PC-3 (cell line): ENCODE data around the gene ELOVL2. TPM values are rescaled to one million over a fixed set of nuclear protein-coding genes. Genes with fewer than 3 reads are reported as not detected.

ENCODE experiments used
- ATAC-seq: fragments of 200-7000 bp; cut with Tn5 transposase; 2 replicates; pipeline ENCODE4 v1.9.1; 2020; ENCODE audit warnings: mild to moderate bottlenecking, moderate library complexity
- BruUV-seq: library from RNA; stranded (reverse); fragments of 400-500 nt; replicated peaks from 2 replicates; lab custom pipeline; 2021; lab: Mats Ljungman, UMichigan
- CTCF ChIA-PET: fragments of 300-600 bp; sonication (Branson Sonifier 250); formaldehyde crosslinking; loops from one replicate; lab custom pipeline; 2022; ENCODE audit warnings: antibody characterized with exemption; lab: Charles Lee
- POLR2A ChIA-PET: fragments of 300-600 bp; sonication (Branson Sonifier 250); formaldehyde crosslinking; loops from one replicate; lab custom pipeline; 2022; ENCODE audit warnings: antibody characterized with exemption; ENCODE audit not compliant: unreplicated experiment; lab: Charles Lee
- DNase-seq: peaks from one replicate; pipeline ENCODE4 v3.0.0-alpha.2; 2015
- H2AFZ ChIP-seq: fragments of 300-600 bp; sonication (generic); 2 replicates; pipeline ENCODE4 v1.6.0; 2016; ENCODE audit warnings: antibody characterized with exemption, low read length
- H3F3A ChIP-seq: fragments of 300-600 bp; sonication (generic); one replicate; pipeline ENCODE4 v1.6.0; 2017; ENCODE audit warnings: antibody characterized with exemption, low read length, control low read depth, mild to moderate bottlenecking; ENCODE audit not compliant: unreplicated experiment
- H3K27ac ChIP-seq: fragments of 300-600 bp; sonication (generic); 2 replicates; pipeline ENCODE4 v1.5.1; 2016; ENCODE audit warnings: mild to moderate bottlenecking, low read length
- H3K27me3 ChIP-seq: fragments of 300-600 bp; sonication (generic); 2 replicates; pipeline ENCODE4 v1.6.1; 2016; ENCODE audit warnings: low read length, mixed read lengths
- H3K36me3 ChIP-seq: fragments of 300-600 bp; sonication (generic); 2 replicates; pipeline ENCODE4 v1.6.1; 2016; ENCODE audit warnings: low read depth, mixed run types, low read length, mixed read lengths
- H3K4me1 ChIP-seq: fragments of 300-600 bp; sonication (generic); 2 replicates; pipeline ENCODE4 v1.5.1; 2016; ENCODE audit warnings: low read length; ENCODE audit not compliant: insufficient read depth
- H3K4me2 ChIP-seq: fragments of 300-600 bp; sonication (generic); 2 replicates; pipeline ENCODE4 v1.6.0; 2016; ENCODE audit warnings: low read length
- H3K4me3 ChIP-seq: fragments of 300-600 bp; sonication (generic); 2 replicates; pipeline ENCODE4 v1.5.1; 2016; ENCODE audit warnings: mild to moderate bottlenecking, low read length, mixed read lengths
- H3K79me2 ChIP-seq: fragments of 300-600 bp; sonication (generic); 2 replicates; pipeline ENCODE4 v1.6.1; 2017; ENCODE audit warnings: low read length, mixed read lengths
- H3K9ac ChIP-seq: fragments of 300-600 bp; sonication (generic); 2 replicates; pipeline ENCODE4 v1.6.0; 2016; ENCODE audit warnings: mild to moderate bottlenecking, low read length
- H3K9me2 ChIP-seq: fragments of 300-600 bp; sonication (generic); replicated peaks from 2 replicates; pipeline ENCODE4 v1.6.1; 2016; ENCODE audit warnings: mixed run types, low read length, mixed read lengths
- H3K9me3 ChIP-seq: fragments of 300-600 bp; sonication (generic); 2 replicates; pipeline ENCODE4 v1.6.1; 2016; ENCODE audit warnings: low read length, mixed read lengths
- H4K20me1 ChIP-seq: fragments of 300-600 bp; sonication (generic); 2 replicates; pipeline ENCODE4 v1.6.1; 2016; ENCODE audit warnings: low read length, mixed read lengths
- CTCF ChIP-seq: fragments of 300-600 bp; sonication (generic); conservative IDR thresholded peaks from 2 replicates; pipeline ENCODE4 v1.5.1; 2017; ENCODE audit warnings: antibody characterized with exemption, low read depth, mild to moderate bottlenecking, low read length
- EZH2 ChIP-seq: fragments of 300-600 bp; sonication (generic); IDR thresholded peaks from one replicate; pipeline ENCODE4 v1.6.1; 2017; ENCODE audit warnings: antibody characterized with exemption, mild to moderate bottlenecking, low read length; ENCODE audit not compliant: unreplicated experiment
- EZH2phosphoT487 ChIP-seq: fragments of 300-600 bp; sonication (generic); IDR thresholded peaks from 2 replicates; pipeline ENCODE4 v1.6.1; 2018; ENCODE audit warnings: mild to moderate bottlenecking, antibody characterized with exemption, low read length, borderline replicate concordance
- intact Hi-C: fragments of 100-400 bp; cut with micrococcal nuclease; formaldehyde crosslinking; loops from 2 replicates; pipeline ENCODE4 v1.9.0; 2023
- total RNA-seq: library from RNA; depleted of rRNA; stranded (reverse); fragments of >200 nt; gene quantifications from 2 replicates; pipeline ENCODE4 v1.2.3, GENCODE V29; 2014

ELOVL2 gene
- total RNA-seq, 1 experiment from 2014 or later = 0.91 TPM

GRCh38 chr6:10960171-10960570 lies 83.9 kb downstream of the ELOVL2 start:
- H3F3A ChIP-seq = no peaks in the 10 kb centered on the region
- ChIA-PET POLR2A (interaction anchor here (0.6 kb wide), 1 partner anchor 273 kb away, joined by 10 read pairs; the partner anchor contains the start of gene NEDD9), CTCF (no interaction called here)
- DNase-seq (no peak), ATAC-seq (no peak)
- no peak overlapping the region for H2AFZ ChIP-seq
- intact Hi-C loops = no loop called here
- H3K9ac ChIP-seq = no peak overlapping the region
- H3K79me2 ChIP-seq = no peaks in the 10 kb centered on the region
- BruUV-seq = no TSS peak
- no peak overlapping the region for H3K27ac ChIP-seq
- no peak for TF ChIP-seq EZH2phosphoT487
- TF ChIP-seq EZH2 = no peak
- no peak for TF ChIP-seq CTCF
- no peaks in the 10 kb centered on the region for H3K36me3 ChIP-seq
- H3K9me3 ChIP-seq = no peaks in the 10 kb centered on the region
- no peaks in the 10 kb centered on the region for H4K20me1 ChIP-seq
- peaks cover 12% of the 10 kb centered on the region for H3K4me1 ChIP-seq
- H3K4me2 ChIP-seq = no peak overlapping the region
- no peaks in the 10 kb centered on the region for H3K9me2 ChIP-seq
- no peak overlapping the region for H3K4me3 ChIP-seq
- no peaks in the 10 kb centered on the region for H3K27me3 ChIP-seq

GRCh38 chr6:10957414-10957886 lies 86.7 kb downstream of the ELOVL2 start:
- ChIA-PET POLR2A (no interaction called here), CTCF (no interaction called here)
- Histone ChIP-seq H3K9me3 (no peaks in the 10 kb centered on the region), H3K4me2 (no peak overlapping the region), H4K20me1 (no peaks in the 10 kb centered on the region), H2AFZ (no peak overlapping the region), H3K9ac (no peak overlapping the region), H3K36me3 (no peaks in the 10 kb centered on the region), H3K9me2 (no peaks in the 10 kb centered on the region), H3F3A (no peaks in the 10 kb centered on the region), H3K4me1 (peaks cover 5% of the 10 kb centered on the region), H3K27ac (no peak overlapping the region), H3K27me3 (no peaks in the 10 kb centered on the region), H3K4me3 (no peak overlapping the region), H3K79me2 (no peaks in the 10 kb centered on the region)
- BruUV-seq = no TSS peak
- DNase-seq = no peak
- intact Hi-C loops = no loop called here
- TF ChIP-seq EZH2 (no peak), CTCF (no peak), EZH2phosphoT487 (no peak)
- ATAC-seq = no peak

GRCh38 chr6:10956776-10957175 lies 87.3 kb downstream of the ELOVL2 start:
- no peaks in the 10 kb centered on the region for H3K79me2 ChIP-seq
- ATAC-seq = no peak
- CTCF ChIA-PET = no interaction called here
- POLR2A ChIA-PET = no interaction called here
- no peaks in the 10 kb centered on the region for H3K9me2 ChIP-seq
- H3K36me3 ChIP-seq = no peaks in the 10 kb centered on the region
- no peaks in the 10 kb centered on the region for H3K27me3 ChIP-seq
- H3K9me3 ChIP-seq = no peaks in the 10 kb centered on the region
- no peak for DNase-seq
- H2AFZ ChIP-seq = no peak overlapping the region
- H3K4me1 ChIP-seq = peaks cover 8% of the 10 kb centered on the region
- H3K4me2 ChIP-seq = no peak overlapping the region
- H3K4me3 ChIP-seq = no peak overlapping the region
- intact Hi-C loops = no loop called here
- no TSS peak for BruUV-seq
- H3K9ac ChIP-seq = no peak overlapping the region
- no peaks in the 10 kb centered on the region for H3F3A ChIP-seq
- TF ChIP-seq EZH2phosphoT487 (no peak), EZH2 (no peak), CTCF (no peak)
- no peaks in the 10 kb centered on the region for H4K20me1 ChIP-seq
- no peak overlapping the region for H3K27ac ChIP-seq
